Left ventricle myocardium inferior (tissue), 1 donor: ENCODE results near the gene FEZ2. TPM values are rescaled to one million over a fixed set of nuclear protein-coding genes. Genes with fewer than 3 reads are reported as not detected.
A peak's percentile ranks its signal among the peaks of the same experiment; 100 is the strongest.

Source experiments
- DNase-seq: peaks from one replicate; pipeline ENCODE4 v3.0.0-alpha.2; 2020
- H3K27ac ChIP-seq: fragments of 200-600 bp; replicated peaks from 2 replicates; pipeline ENCODE4 v1.8.0; 2021
- H3K27me3 ChIP-seq: fragments of 200-600 bp; 2 replicates; pipeline ENCODE4 v1.8.0; 2021; ENCODE audit warnings: low read depth
- H3K36me3 ChIP-seq: fragments of 200-600 bp; 2 replicates; pipeline ENCODE4 v1.8.0; 2021
- H3K4me1 ChIP-seq: fragments of 200-600 bp; 2 replicates; pipeline ENCODE4 v1.8.0; 2021
- H3K4me3 ChIP-seq: fragments of 200-600 bp; 2 replicates; pipeline ENCODE4 v1.8.0; 2021; ENCODE audit warnings: mild to moderate bottlenecking, moderate library complexity
- H3K9me3 ChIP-seq: fragments of 200-600 bp; replicated peaks from 2 replicates; pipeline ENCODE4 v1.8.0; 2021
- CTCF ChIP-seq: fragments of 200-600 bp; IDR thresholded peaks from 2 replicates; pipeline ENCODE4 v1.8.0; 2021; ENCODE audit warnings: antibody characterized with exemption, mild to moderate bottlenecking, borderline replicate concordance
- intact Hi-C: fragments of 100-400 bp; cut with micrococcal nuclease; formaldehyde crosslinking; loops from one replicate; pipeline ENCODE4 v1.11.0; 2022
- total RNA-seq: library from RNA; stranded (reverse); fragmentation: NEBNext Ultra II Directional; extraction: Animal tissue kit (Norgen Biotek cat#: 25700); gene quantifications from one replicate; pipeline ENCODE4 v1.2.1, GENCODE V29; 2021
- donor health status: DM: no; HTN: yes; CAD: no; lungs with severe emphysema.

The FEZ2 gene
- total RNA-seq, 1 donor from 2014 or later, result 49.6 TPM

- Histone ChIP-seq H3K9me3 (no peaks in the 10 kb centered on the region), H3K4me3 (no peak overlapping the region), H3K4me1 (peaks cover 34% of the 10 kb centered on the region), H3K27me3 (no peaks in the 10 kb centered on the region), H3K36me3 (peaks cover 11% of the 10 kb centered on the region), H3K27ac (no peak overlapping the region)
- DNase-seq, result no peak
- intact Hi-C loops, result no loop called here
- no peak for TF ChIP-seq CTCF
Measured at GRCh38 chr2:36566887-36567286, 31.1 kb downstream of the FEZ2 start.

- Histone ChIP-seq H3K4me1 (peaks cover 41% of the 10 kb centered on the region), H3K36me3 (peaks cover 13% of the 10 kb centered on the region), H3K27me3 (no peaks in the 10 kb centered on the region), H3K4me3 (no peak overlapping the region), H3K9me3 (no peaks in the 10 kb centered on the region), H3K27ac (no peak overlapping the region)
- intact Hi-C loops, result no loop called here
- no peak for TF ChIP-seq CTCF
- no peak for DNase-seq
Measured at GRCh38 chr2:36565712-36566111, 32.3 kb downstream of the FEZ2 start.

GRCh38 chr2:36564377-36564930 is 33.5 kb downstream of the FEZ2 start:
- peaks cover 39% of the 10 kb centered on the region for H3K4me1 ChIP-seq
- DNase-seq, result no peak
- H3K4me3 ChIP-seq, result no peak overlapping the region
- H3K27ac ChIP-seq, result no peak overlapping the region
- intact Hi-C loops, result no loop called here
- peaks cover 20% of the 10 kb centered on the region for H3K36me3 ChIP-seq
- H3K9me3 ChIP-seq, result no peaks in the 10 kb centered on the region
- H3K27me3 ChIP-seq, result no peaks in the 10 kb centered on the region
- TF ChIP-seq CTCF, result no peak

GRCh38 chr2:36562973-36563532 is 34.9 kb downstream of the FEZ2 start:
- Histone ChIP-seq H3K9me3 (no peaks in the 10 kb centered on the region), H3K4me1 (peaks cover 28% of the 10 kb centered on the region), H3K27ac (peak overlapping the region; percentile 76), H3K27me3 (no peaks in the 10 kb centered on the region), H3K36me3 (peaks cover 23% of the 10 kb centered on the region), H3K4me3 (no peak overlapping the region)
- no peak for TF ChIP-seq CTCF
- DNase-seq, result no peak
- intact Hi-C loops, result no loop called here

- no peak for DNase-seq
- Histone ChIP-seq H3K4me3 (no peak overlapping the region), H3K4me1 (peaks cover 24% of the 10 kb centered on the region), H3K27ac (peak overlapping the region; percentile 76), H3K9me3 (no peaks in the 10 kb centered on the region), H3K27me3 (no peaks in the 10 kb centered on the region), H3K36me3 (peaks cover 22% of the 10 kb centered on the region)
- TF ChIP-seq CTCF, result no peak
- intact Hi-C loops, result no loop called here
Measured at GRCh38 chr2:36562240-36562639, 35.7 kb downstream of the FEZ2 start.
